HCT116 (cell line): ENCODE data around the gene TEK. TPM values are rescaled to one million over a fixed set of nuclear protein-coding genes. Genes with fewer than 3 reads are reported as not detected.

Source experiments
- ATAC-seq: fragments of 200-7000 bp; cut with Tn5 transposase; 2 replicates; pipeline ENCODE4 v1.9.1; 2020; ENCODE audit warnings: mild to moderate bottlenecking, moderate library complexity
- BruUV-seq: library from RNA; stranded (reverse); fragments of 400-500 nt; replicated peaks from 2 replicates; lab custom pipeline; 2021; lab: Mats Ljungman, UMichigan
- CTCF ChIA-PET: fragments of 300-600 bp; sonication (Branson Sonifier 250); formaldehyde crosslinking; loops from one replicate; lab custom pipeline; 2021; ENCODE audit warnings: antibody characterized with exemption; lab: Charles Lee
- POLR2A ChIA-PET: fragments of 300-600, 350-600 bp; sonication (Branson Sonifier 250); formaldehyde crosslinking; loops from one replicate; lab custom pipeline; 2021; ENCODE audit warnings: antibody characterized with exemption; lab: Charles Lee
- RAD21 ChIA-PET, 2 experiments: fragments of 300-600 bp; sonication (Branson Sonifier 250); formaldehyde crosslinking; loops; one replicate each; lab custom pipeline; 2023; ENCODE audit warnings: low total read pairs in 2 of 2; ENCODE audit not compliant: uncharacterized antibody in 2 of 2, unreplicated experiment in 2 of 2, low non-redundant PET in 1 of 2; lab: Charles Lee
- DNase-seq: peaks from one replicate; pipeline ENCODE4 v3.0.0-alpha.2; 2010; ENCODE audit warnings: low read depth, low spot score
- H2AFZ ChIP-seq: fragments of 200-600 bp; shearing (Covaris generic), sonication (generic); 2 replicates; pipeline ENCODE4 v1.6.1; 2017; ENCODE audit warnings: low read depth, mixed run types, mixed read lengths, antibody characterized with exemption, low read length; ENCODE audit not compliant: poor library complexity, severe bottlenecking
- H3K27ac ChIP-seq: 2 replicates; pipeline ENCODE4 v1.5.1; 2012; ENCODE audit warnings: low read depth, low read length
- H3K27me3 ChIP-seq: fragments of 200-600 bp; sonication (generic); 2 replicates; pipeline ENCODE4 v1.6.1; 2016; ENCODE audit warnings: mixed run types, low read length, mixed read lengths; ENCODE audit not compliant: insufficient read depth
- H3K36me3 ChIP-seq, 2 experiments: fragments of 200-500 bp in 1 of 2; fragments of 200-600 bp in 1 of 2; sonication (Bioruptor generic) in 1 of 2; sonication (generic) in 1 of 2; 2 replicates each; pipeline versions ENCODE4 v1.5.1 to v1.6.1; 2014 to 2016; ENCODE audit warnings: low read length in 2 of 2, inconsistent platforms in 1 of 2, mixed read lengths in 1 of 2, mixed run types in 1 of 2; ENCODE audit not compliant: insufficient read depth in 2 of 2, control insufficient read depth in 1 of 2
- H3K4me1 ChIP-seq, 2 experiments: fragments of 200-600 bp in 1 of 2; sonication (generic) in 1 of 2; 2 replicates each; pipeline versions ENCODE4 v1.5.1 to v1.6.1; 2012 to 2017; ENCODE audit warnings: low read length in 2 of 2, inconsistent platforms in 1 of 2, mild to moderate bottlenecking in 1 of 2, mixed read lengths in 1 of 2, mixed run types in 1 of 2, moderate library complexity in 1 of 2; ENCODE audit not compliant: insufficient read depth in 2 of 2, control insufficient read depth in 1 of 2
- H3K4me2 ChIP-seq: fragments of 200-600 bp; sonication (generic); 2 replicates; pipeline ENCODE4 v1.6.1; 2017; ENCODE audit warnings: mixed run types, low read length, mixed read lengths
- H3K4me3 ChIP-seq, 2 experiments: fragments of 200-600 bp in 1 of 2; sonication (generic) in 1 of 2; replicated peaks in 1 of 2; 2 replicates each; pipeline ENCODE4 v1.5.1; 2011 to 2016; ENCODE audit warnings: low read length in 2 of 2, control low read depth in 1 of 2, low read depth in 1 of 2, mild to moderate bottlenecking in 1 of 2, mixed read lengths in 1 of 2, mixed run types in 1 of 2
- H3K79me2 ChIP-seq: fragments of 200-600 bp; sonication (generic); 2 replicates; pipeline ENCODE4 v1.6.1; 2017; ENCODE audit warnings: mild to moderate bottlenecking, mixed run types, low read length, moderate library complexity, mixed read lengths; ENCODE audit not compliant: insufficient read depth
- H3K9ac ChIP-seq: fragments of 200-600 bp; sonication (generic); 2 replicates; pipeline ENCODE4 v1.6.1; 2016; ENCODE audit warnings: low read length, mixed read lengths
- H3K9me2 ChIP-seq: fragments of 200-600 bp; sonication (generic), shearing (Covaris generic); 2 replicates; pipeline ENCODE4 v1.6.1; 2017; ENCODE audit warnings: mixed run types, mild to moderate bottlenecking, moderate library complexity; ENCODE audit not compliant: insufficient read depth
- H3K9me3 ChIP-seq, 2 experiments: fragments of 200-500 bp in 1 of 2; fragments of 200-600 bp in 1 of 2; sonication (Bioruptor generic) in 1 of 2; sonication (generic) in 1 of 2; 2 replicates each; pipeline ENCODE4 v1.6.1; 2014 to 2017; ENCODE audit warnings: low read length in 2 of 2, mixed read lengths in 2 of 2, inconsistent platforms in 1 of 2, low read depth in 1 of 2, mild to moderate bottlenecking in 1 of 2, mixed run types in 1 of 2, moderate library complexity in 1 of 2; ENCODE audit not compliant: control insufficient read depth in 1 of 2, insufficient read depth in 1 of 2
- H4K20me1 ChIP-seq: fragments of 200-600 bp; sonication (generic), shearing (Covaris generic); 2 replicates; pipeline ENCODE4 v1.6.1; 2017; ENCODE audit warnings: mixed run types, mild to moderate bottlenecking, moderate library complexity; ENCODE audit not compliant: insufficient read depth
- CBX3 ChIP-seq: IDR thresholded peaks from 2 replicates; pipeline ENCODE4 v1.6.1; 2012; ENCODE audit warnings: low read depth
- CEBPB ChIP-seq: IDR thresholded peaks from 2 replicates; pipeline ENCODE4 v1.6.1; 2012; ENCODE audit warnings: low read depth
- CTCF ChIP-seq, 3 experiments: fragments of 200-600 bp in 1 of 3; sonication (generic) in 1 of 3; IDR thresholded peaks in 2 of 3; conservative IDR thresholded peaks in 1 of 3; 2 replicates each; pipeline ENCODE4 v1.5.1; 2012 to 2017; ENCODE audit warnings: low read depth in 2 of 3, low read length in 2 of 3, antibody characterized with exemption in 1 of 3, borderline replicate concordance in 1 of 3, control low read depth in 1 of 3, mild to moderate bottlenecking in 1 of 3, mixed read lengths in 1 of 3, mixed run types in 1 of 3, moderate library complexity in 1 of 3; ENCODE audit not compliant: insufficient read depth in 1 of 3
- MAX ChIP-seq: IDR thresholded peaks from 2 replicates; pipeline ENCODE4 v1.6.1; 2012
- POLR2A ChIP-seq: IDR thresholded peaks from 2 replicates; pipeline ENCODE4 v1.7.0; 2011; ENCODE audit warnings: borderline replicate concordance; ENCODE audit not compliant: insufficient read depth, insufficient read length; ENCODE audit errors: extremely low read depth
- POLR2AphosphoS5 ChIP-seq: IDR thresholded peaks from 2 replicates; pipeline ENCODE4 v1.6.1; 2011; ENCODE audit warnings: mild to moderate bottlenecking, low read depth, low read length, moderate library complexity
- SP1 ChIP-seq: IDR thresholded peaks from 2 replicates; pipeline ENCODE4 v1.6.1; 2012; ENCODE audit warnings: low read depth
- SRF ChIP-seq: IDR thresholded peaks from 2 replicates; pipeline ENCODE4 v1.6.1; 2012; ENCODE audit warnings: low read depth
- YY1 ChIP-seq: IDR thresholded peaks from 2 replicates; pipeline ENCODE4 v1.6.1; 2011; ENCODE audit warnings: low read length, low read depth, moderate library complexity, mild to moderate bottlenecking; ENCODE audit not compliant: insufficient replicate concordance; ENCODE audit errors: extremely low read depth
- ZFX ChIP-seq: fragments of 450-650 bp; IDR thresholded peaks from 2 replicates; pipeline ENCODE4 v1.6.1; 2017
- intact Hi-C: fragments of 100-400 bp; cut with micrococcal nuclease; formaldehyde crosslinking; loops from 2 replicates; pipeline ENCODE4 v1.10.0; 2022
- total RNA-seq: library from RNA; stranded (reverse); gene quantifications from one replicate; pipeline ENCODE4 v1.2.1, GENCODE V29; 2021; ENCODE audit not compliant: unreplicated experiment
- TF ChIP-seq, protein P1 (sequence below): IDR thresholded peaks from 2 replicates; pipeline ENCODE4 v1.6.1; 2012

The TEK gene
- total RNA-seq, 1 experiment from 2014 or later: 0.15 TPM

DNA sequence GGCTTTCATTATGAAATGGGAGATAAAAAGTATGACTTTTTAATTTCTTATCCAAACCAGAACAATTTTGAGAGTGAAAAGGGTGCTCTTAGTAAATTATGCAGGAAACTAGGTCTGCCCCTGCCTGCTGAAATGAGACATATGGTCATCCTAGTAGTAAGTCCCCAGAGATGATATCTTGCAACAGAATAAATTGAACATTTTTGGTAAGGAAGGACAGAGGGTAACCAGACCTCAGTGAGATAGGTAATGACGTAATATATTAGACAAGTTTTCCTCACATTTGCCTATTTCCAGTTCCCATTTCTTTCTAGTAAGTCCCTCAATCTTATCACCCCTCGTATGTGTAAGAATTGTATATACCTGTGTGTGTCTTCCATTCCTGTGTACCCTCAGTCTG is 96.2 kb downstream of the TEK start:
- no peak for DNase-seq
- Histone ChIP-seq H2AFZ (no peak overlapping the region), H3K27me3 (no peaks in the 10 kb centered on the region)
- POLR2A ChIA-PET: no interaction called here
- BruUV-seq: no TSS peak
- TF ChIP-seq SP1 (no peak), CEBPB (no peak), POLR2A (no peak), YY1 (no peak), SRF (no peak)
- TF ChIP-seq, protein P1, sequence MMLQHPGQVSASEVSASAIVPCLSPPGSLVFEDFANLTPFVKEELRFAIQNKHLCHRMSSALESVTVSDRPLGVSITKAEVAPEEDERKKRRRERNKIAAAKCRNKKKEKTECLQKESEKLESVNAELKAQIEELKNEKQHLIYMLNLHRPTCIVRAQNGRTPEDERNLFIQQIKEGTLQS: no peak
- TF ChIP-seq, all 23 proteins: peak for 0
- ChIA-PET RAD21 (no interaction called here), CTCF (no interaction called here)
- Histone ChIP-seq H3K9me3 (no peaks in the 10 kb centered on the region), H3K9me2 (no peaks in the 10 kb centered on the region), H4K20me1 (no peaks in the 10 kb centered on the region), H3K36me3 (no peaks in the 10 kb centered on the region), H3K4me2 (no peak overlapping the region), H3K9ac (no peak overlapping the region), H3K4me3 (no peak overlapping the region), H3K79me2 (no peaks in the 10 kb centered on the region), H3K27ac (no peak overlapping the region), H3K4me1 (no peaks in the 10 kb centered on the region)
- no peak for ATAC-seq
- intact Hi-C loops: no loop called here

GRCh38 chr9:27206041-27206440 is 97.0 kb downstream of the TEK start:
- Histone ChIP-seq H3K36me3 (no peaks in the 10 kb centered on the region), H3K4me1 (no peaks in the 10 kb centered on the region), H3K4me2 (no peak overlapping the region), H3K79me2 (no peaks in the 10 kb centered on the region), H4K20me1 (no peaks in the 10 kb centered on the region), H3K9me2 (no peaks in the 10 kb centered on the region), H3K9me3 (no peaks in the 10 kb centered on the region), H3K27me3 (no peaks in the 10 kb centered on the region), H3K27ac (no peak overlapping the region), H3K4me3 (no peak overlapping the region), H2AFZ (no peak overlapping the region), H3K9ac (no peak overlapping the region)
- ATAC-seq (no peak), DNase-seq (no peak)
- intact Hi-C loops: no loop called here
- no peak for TF ChIP-seq POLR2AphosphoS5
- TF ChIP-seq CEBPB: no peak
- TF ChIP-seq MAX: no peak
- TF ChIP-seq CTCF (IDR thresholded peaks at IDR 0.05 in 2 of 3, conservative IDR thresholded peaks at IDR 0.05 in 1 of 3; ENCODE audit: borderline replicate concordance in 1 of 3, insufficient read depth in 1 of 3, low read depth in 2 of 3, low read length in 2 of 3): no peak
- TF ChIP-seq CBX3: no peak
- no peak for TF ChIP-seq POLR2A
- no peak for TF ChIP-seq ZFX
- TF ChIP-seq YY1: no peak
- POLR2A ChIA-PET: no interaction called here
- BruUV-seq: no TSS peak
- RAD21 ChIA-PET: no interaction called here
- CTCF ChIA-PET: no interaction called here
